H9 (cell line): ENCODE data around the gene IFI44L. TPM values are rescaled to one million over a fixed set of nuclear protein-coding genes. Genes with fewer than 3 reads are reported as not detected.

Experiments
- DNase-seq: peaks from one replicate; pipeline ENCODE4 v3.0.0-alpha.2; 2017
- H2AFZ ChIP-seq: one replicate; pipeline ENCODE4 v1.6.1; 2013; ENCODE audit warnings: mild to moderate bottlenecking, low read length, control low read depth, moderate library complexity
- H2AK5ac ChIP-seq: 2 replicates; pipeline ENCODE4 v1.6.1; 2013; ENCODE audit warnings: low read length, control low read depth, mixed read lengths; ENCODE audit not compliant: insufficient read length
- H2BK120ac ChIP-seq: one replicate; pipeline ENCODE4 v1.6.1; 2013; ENCODE audit warnings: low read depth, mild to moderate bottlenecking, low read length, control low read depth, inconsistent platforms; ENCODE audit not compliant: poor library complexity, severe bottlenecking
- H2BK12ac ChIP-seq: 2 replicates; pipeline ENCODE4 v1.6.1; 2013; ENCODE audit warnings: low read length, control low read depth, mixed read lengths, low read depth; ENCODE audit not compliant: insufficient read length
- H2BK15ac ChIP-seq: 2 replicates; pipeline ENCODE4 v1.6.1; 2013; ENCODE audit warnings: low read depth, low read length, control low read depth
- H2BK20ac ChIP-seq: one replicate; pipeline ENCODE4 v1.6.1; 2013; ENCODE audit warnings: low read depth, mild to moderate bottlenecking, low read length, control low read depth, inconsistent platforms; ENCODE audit not compliant: poor library complexity, severe bottlenecking
- H2BK5ac ChIP-seq: 2 replicates; pipeline ENCODE4 v1.6.1; 2013; ENCODE audit warnings: low read length, control low read depth, mixed read lengths; ENCODE audit not compliant: insufficient read length
- H3K14ac ChIP-seq: 2 replicates; pipeline ENCODE4 v1.6.1; 2013; ENCODE audit warnings: low read length, control low read depth; ENCODE audit not compliant: insufficient read depth
- H3K18ac ChIP-seq: 2 replicates; pipeline ENCODE4 v1.6.1; 2013; ENCODE audit warnings: low read depth, mild to moderate bottlenecking, mixed read lengths, low read length, control low read depth; ENCODE audit not compliant: insufficient read length
- H3K23ac ChIP-seq: 2 replicates; pipeline ENCODE4 v1.6.1; 2013; ENCODE audit warnings: low read length, control low read depth, mixed read lengths, low read depth; ENCODE audit not compliant: insufficient read length
- H3K23me2 ChIP-seq: 2 replicates; pipeline ENCODE4 v1.6.1; 2013; ENCODE audit warnings: low read depth, mild to moderate bottlenecking, mixed read lengths, low read length, control low read depth; ENCODE audit not compliant: insufficient read length, poor library complexity, severe bottlenecking
- H3K27ac ChIP-seq: 2 replicates; pipeline ENCODE4 v1.5.1; 2013; ENCODE audit warnings: low read length, control low read depth, mixed read lengths, low read depth; ENCODE audit not compliant: insufficient read length
- H3K27me3 ChIP-seq: 2 replicates; pipeline ENCODE4 v1.6.1; 2013; ENCODE audit warnings: low read length, control low read depth, inconsistent platforms; ENCODE audit not compliant: insufficient read depth
- H3K4ac ChIP-seq: 2 replicates; pipeline ENCODE4 v1.6.1; 2013; ENCODE audit warnings: low read depth, mild to moderate bottlenecking, control low read depth, inconsistent platforms, low read length, moderate library complexity
- H3K4me1 ChIP-seq: 2 replicates; pipeline ENCODE4 v1.6.1; 2013; ENCODE audit warnings: low read length, control low read depth, inconsistent platforms; ENCODE audit not compliant: insufficient read depth
- H3K4me2 ChIP-seq: 2 replicates; pipeline ENCODE4 v1.6.1; 2013; ENCODE audit warnings: low read length, control low read depth, mixed read lengths; ENCODE audit not compliant: insufficient read length, insufficient read depth
- H3K56ac ChIP-seq: 2 replicates; pipeline ENCODE4 v1.6.1; 2013; ENCODE audit warnings: low read depth, mild to moderate bottlenecking, mixed read lengths, low read length, control low read depth; ENCODE audit not compliant: insufficient read length
- H3K79me1 ChIP-seq: 2 replicates; pipeline ENCODE4 v1.6.1; 2013; ENCODE audit warnings: low read depth, mild to moderate bottlenecking, moderate library complexity, low read length, control low read depth, inconsistent platforms; ENCODE audit not compliant: insufficient read depth, poor library complexity, severe bottlenecking
- H3K79me2 ChIP-seq: 2 replicates; pipeline ENCODE4 v1.6.1; 2013; ENCODE audit warnings: low read length, control low read depth, inconsistent platforms; ENCODE audit not compliant: insufficient read depth
- H3K9ac ChIP-seq: 2 replicates; pipeline ENCODE4 v1.6.1; 2013; ENCODE audit warnings: low read length, control low read depth, mixed read lengths; ENCODE audit not compliant: insufficient read length; ENCODE audit errors: extremely low read depth
- H3K9me3 ChIP-seq: one replicate; pipeline ENCODE4 v1.6.1; 2013; ENCODE audit warnings: low read depth, low read length, inconsistent platforms; ENCODE audit not compliant: control insufficient read depth
- H3T11ph ChIP-seq: one replicate; pipeline ENCODE4 v1.6.1; 2013; ENCODE audit warnings: mild to moderate bottlenecking, low read length, control low read depth, inconsistent platforms
- H4K20me1 ChIP-seq: one replicate; pipeline ENCODE4 v1.6.1; 2013; ENCODE audit not compliant: control insufficient read depth, insufficient read length, insufficient read depth
- H4K5ac ChIP-seq: 2 replicates; pipeline ENCODE4 v1.6.1; 2013; ENCODE audit warnings: low read depth, mild to moderate bottlenecking, mixed read lengths, low read length, control low read depth; ENCODE audit not compliant: insufficient read length
- H4K8ac ChIP-seq: replicated peaks from 2 replicates; pipeline ENCODE4 v1.6.1; 2013; ENCODE audit warnings: low read length, control low read depth, mixed read lengths, low read depth; ENCODE audit not compliant: insufficient read length
- H4K91ac ChIP-seq: 2 replicates; pipeline ENCODE4 v1.6.1; 2013; ENCODE audit warnings: low read depth, mild to moderate bottlenecking, moderate library complexity, mixed read lengths, low read length, control low read depth; ENCODE audit not compliant: insufficient read length
- H3K27ac Mint-ChIP-seq, 3 experiments: 2 replicates in 2 of 3; 3 replicates in 1 of 3; pipeline ENCODE4 v1.8.0; 2020 to 2021; ENCODE audit warnings: mixed read lengths in 3 of 3, mild to moderate bottlenecking in 1 of 3, moderate library complexity in 1 of 3
- H3K27me3 Mint-ChIP-seq: 2 replicates; pipeline ENCODE4 v1.8.0; 2021; ENCODE audit warnings: low read depth, mild to moderate bottlenecking, moderate library complexity, mixed read lengths
- H3K36me3 Mint-ChIP-seq, 3 experiments: 2 replicates in 2 of 3; 3 replicates in 1 of 3; pipeline ENCODE4 v1.8.0; 2020 to 2021; ENCODE audit warnings: low read depth in 3 of 3, mixed read lengths in 3 of 3; ENCODE audit not compliant: insufficient read depth in 1 of 3
- H3K4me1 Mint-ChIP-seq, 2 experiments: 2 replicates each; pipeline ENCODE4 v1.8.0; 2020; ENCODE audit warnings: mixed read lengths in 2 of 2
- H3K4me3 Mint-ChIP-seq, 2 experiments: 2 replicates in 1 of 2; 3 replicates in 1 of 2; pipeline ENCODE4 v1.8.0; 2020 to 2021; ENCODE audit warnings: mild to moderate bottlenecking in 2 of 2, mixed read lengths in 2 of 2, moderate library complexity in 1 of 2
- H3K9me3 Mint-ChIP-seq, 2 experiments: 2 replicates in 1 of 2; 3 replicates in 1 of 2; pipeline ENCODE4 v1.8.0; 2020; ENCODE audit warnings: mild to moderate bottlenecking in 2 of 2, mixed read lengths in 2 of 2, moderate library complexity in 1 of 2
- WGBS: extraction: QIAGEN DNeasy Blood & Tissue Kit; methylation state at CpG from one replicate; pipeline ENCODE4 v1.1.7; 2013; ENCODE audit warnings: missing lambda C conversion rate, low lambda C conversion rate, mixed read lengths; ENCODE audit not compliant: insufficient read length; ENCODE audit errors: extremely low coverage; 5-methylcytosine and 5-hydroxymethylcytosine counted together
- total RNA-seq: library from RNA; stranded (reverse); gene quantifications from 2 replicates; pipeline ENCODE4 v1.2.1, GENCODE V29; 2021
- TF ChIP-seq, protein P1 (sequence below): fragments of 200-600 bp; sonication (generic); conservative IDR thresholded peaks from 3 replicates; pipeline ENCODE4 v1.8.0; 2021; ENCODE audit warnings: antibody characterized with exemption, mild to moderate bottlenecking

Gene IFI44L
- total RNA-seq, 1 experiment from 2014 or later = not detected

DNA sequence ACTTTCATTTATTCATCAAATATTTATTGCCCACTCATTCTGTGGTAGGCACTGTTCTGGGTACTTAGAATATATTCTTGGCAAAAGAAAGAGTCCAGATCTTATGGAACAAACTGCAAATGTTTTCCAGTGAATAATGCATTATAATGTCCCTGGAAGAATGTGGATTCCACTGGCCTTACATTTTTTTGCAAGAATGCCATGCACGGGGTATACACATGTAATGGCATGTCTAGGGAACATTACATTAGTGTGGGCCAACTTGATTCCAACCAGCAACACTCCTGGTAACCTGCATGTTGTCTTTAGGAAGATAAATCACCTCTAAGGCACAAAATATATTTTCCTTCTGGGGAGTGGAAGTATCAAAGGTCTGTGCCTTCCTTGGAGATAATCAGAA lies 33.0 kb upstream of the IFI44L start:
- H2AK5ac ChIP-seq = no peak overlapping the region
- no peaks in the 10 kb centered on the region for H3K79me1 ChIP-seq
- H3K27me3 Mint-ChIP-seq = peaks cover 2% of the 10 kb centered on the region; the same call in 1 of the 2 replicates
- H2BK120ac ChIP-seq = no peak overlapping the region
- no peaks in the 10 kb centered on the region for H3K23me2 ChIP-seq
- H3K14ac ChIP-seq = no peak overlapping the region
- no peak overlapping the region for H3K27ac ChIP-seq
- no peak overlapping the region for H3K4me2 ChIP-seq
- no peak overlapping the region for H4K5ac ChIP-seq
- H3K9ac ChIP-seq = no peak overlapping the region
- H2BK20ac ChIP-seq = no peak overlapping the region
- no peaks in the 10 kb centered on the region for H3K4me1 Mint-ChIP-seq
- H4K8ac ChIP-seq = no peak overlapping the region
- no peak overlapping the region for H3K4ac ChIP-seq
- no peaks in the 10 kb centered on the region for H3K79me2 ChIP-seq
- H3K18ac ChIP-seq = no peak overlapping the region
- no peaks in the 10 kb centered on the region for H3K27me3 ChIP-seq
- no CpG with 5 or more reads among the region's 1 CpG for WGBS
- TF ChIP-seq, protein P1, sequence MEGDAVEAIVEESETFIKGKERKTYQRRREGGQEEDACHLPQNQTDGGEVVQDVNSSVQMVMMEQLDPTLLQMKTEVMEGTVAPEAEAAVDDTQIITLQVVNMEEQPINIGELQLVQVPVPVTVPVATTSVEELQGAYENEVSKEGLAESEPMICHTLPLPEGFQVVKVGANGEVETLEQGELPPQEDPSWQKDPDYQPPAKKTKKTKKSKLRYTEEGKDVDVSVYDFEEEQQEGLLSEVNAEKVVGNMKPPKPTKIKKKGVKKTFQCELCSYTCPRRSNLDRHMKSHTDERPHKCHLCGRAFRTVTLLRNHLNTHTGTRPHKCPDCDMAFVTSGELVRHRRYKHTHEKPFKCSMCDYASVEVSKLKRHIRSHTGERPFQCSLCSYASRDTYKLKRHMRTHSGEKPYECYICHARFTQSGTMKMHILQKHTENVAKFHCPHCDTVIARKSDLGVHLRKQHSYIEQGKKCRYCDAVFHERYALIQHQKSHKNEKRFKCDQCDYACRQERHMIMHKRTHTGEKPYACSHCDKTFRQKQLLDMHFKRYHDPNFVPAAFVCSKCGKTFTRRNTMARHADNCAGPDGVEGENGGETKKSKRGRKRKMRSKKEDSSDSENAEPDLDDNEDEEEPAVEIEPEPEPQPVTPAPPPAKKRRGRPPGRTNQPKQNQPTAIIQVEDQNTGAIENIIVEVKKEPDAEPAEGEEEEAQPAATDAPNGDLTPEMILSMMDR = no peak
- H3K9me3 ChIP-seq = no peaks in the 10 kb centered on the region
- H3K23ac ChIP-seq = no peak overlapping the region
- H2BK12ac ChIP-seq = no peak overlapping the region
- no peak overlapping the region for H2AFZ ChIP-seq
- no peak overlapping the region for H4K91ac ChIP-seq
- no peak overlapping the region for H3K4me3 Mint-ChIP-seq
- H3K4me1 ChIP-seq = no peaks in the 10 kb centered on the region
- no peak overlapping the region for H3T11ph ChIP-seq
- no peak overlapping the region for H3K27ac Mint-ChIP-seq
- no peaks in the 10 kb centered on the region for H3K36me3 Mint-ChIP-seq
- H4K20me1 ChIP-seq = no peaks in the 10 kb centered on the region
- H2BK5ac ChIP-seq = no peak overlapping the region
- no peak for DNase-seq
- no peak overlapping the region for H3K56ac ChIP-seq
- H3K9me3 Mint-ChIP-seq = no peaks in the 10 kb centered on the region
- H2BK15ac ChIP-seq = no peak overlapping the region
